KBM-7 (cell line): ENCODE data around the gene PIK3C2G.

Source experiments
- DNase-seq: peaks from one replicate; pipeline ENCODE4 v3.0.0-alpha.2; 2015
- in situ Hi-C: fragments of 300-500 bp; cut with MboI; formaldehyde crosslinking; loops from 2 replicates; pipeline ENCODE4 v1.14.3; 2020; ENCODE audit warnings: low sequenced_read_pairs, low pct_unique_long_range_greater_than_20kb, mixed read lengths

The PIK3C2G gene

DNA sequence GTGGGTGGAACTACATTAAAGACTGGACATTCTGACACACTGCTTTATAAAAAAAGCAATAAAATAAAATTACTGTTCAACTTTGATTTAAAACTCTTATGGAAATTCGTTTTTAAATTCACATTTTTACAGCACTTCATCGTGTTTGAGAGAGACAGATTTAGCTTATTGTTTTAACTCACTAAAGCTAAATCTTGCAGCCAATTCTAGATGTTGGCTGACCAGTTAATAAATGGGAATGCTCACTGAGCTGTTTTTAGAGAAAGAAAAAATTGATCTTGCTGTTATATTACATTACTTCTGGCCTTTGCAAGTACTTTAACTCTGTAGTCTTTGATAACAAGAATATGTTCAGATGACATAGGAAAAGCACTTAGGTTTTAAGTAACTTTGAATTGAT is 319.4 kb downstream of the PIK3C2G start:
- in situ Hi-C loops, result no loop called here
- DNase-seq, result no peak

DNA sequence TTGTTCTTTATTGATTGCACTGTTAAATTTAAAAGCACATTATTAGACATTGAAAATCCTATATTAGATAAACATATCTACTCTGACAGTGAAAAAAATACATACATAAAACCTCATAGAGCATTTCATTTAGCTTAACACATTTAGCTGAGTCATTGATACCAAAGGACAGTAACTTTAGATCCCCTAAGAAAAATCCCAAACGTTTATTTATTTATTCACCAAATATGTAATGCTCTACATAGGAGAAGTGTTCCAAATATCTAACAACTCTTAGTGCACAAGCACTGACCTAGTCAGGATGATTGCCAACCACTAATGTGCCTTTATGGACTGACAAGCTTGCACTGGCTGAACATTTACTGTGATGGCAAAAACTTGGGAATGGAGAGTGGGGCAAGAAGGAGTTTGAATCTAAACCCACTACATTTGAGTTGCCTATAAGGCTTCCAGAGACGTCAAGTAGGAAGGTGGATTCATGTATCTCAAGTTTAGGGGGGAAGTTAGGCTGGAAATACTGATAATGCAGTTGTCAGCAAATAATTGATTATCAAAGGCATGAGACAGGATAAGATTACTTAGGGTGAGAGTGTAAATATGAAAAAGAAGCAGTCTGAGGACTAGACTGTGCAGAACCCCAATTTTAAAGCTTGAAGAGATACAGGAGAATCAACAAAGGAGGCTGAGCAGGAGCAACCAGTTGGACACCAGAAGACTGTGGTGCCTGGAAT is 320.1 kb downstream of the PIK3C2G start:
- no peak for DNase-seq
- in situ Hi-C loops, result no loop called here

GRCh38 chr12:18583655-18584054 is 322.3 kb downstream of the PIK3C2G start:
- in situ Hi-C loops, result no loop called here
- no peak for DNase-seq

GRCh38 chr12:18586581-18586980 is 325.3 kb downstream of the PIK3C2G start:
- in situ Hi-C loops, result no loop called here

GRCh38 chr12:18589316-18589715 is 328.0 kb downstream of the PIK3C2G start:
- no peak for DNase-seq
- in situ Hi-C loops, result no loop called here

More at GRCh38 chr12:18586581-18586980, 325.3 kb downstream of the PIK3C2G start:
- DNase-seq, result no peak

DNA sequence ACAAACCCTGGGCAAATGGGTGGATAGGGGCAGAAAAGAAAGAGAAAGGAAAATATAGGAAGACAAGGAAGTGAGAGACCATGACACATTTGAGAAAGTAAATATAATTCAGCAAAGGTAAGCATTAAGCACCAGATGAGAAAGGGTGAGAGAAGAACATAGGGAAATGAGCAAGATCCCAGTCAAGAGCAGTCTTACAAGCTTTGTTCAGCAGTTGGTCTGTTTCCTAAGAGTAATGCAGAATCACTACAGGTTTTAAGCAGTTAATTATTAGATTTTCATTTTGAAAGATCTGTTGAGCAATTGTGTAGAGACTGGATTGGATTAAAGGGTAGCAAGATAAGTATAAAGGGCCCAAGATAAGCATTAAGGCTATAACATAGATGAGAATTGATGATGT is 330.2 kb downstream of the PIK3C2G start:
- DNase-seq, result no peak
- in situ Hi-C loops, result no loop called here

DNA sequence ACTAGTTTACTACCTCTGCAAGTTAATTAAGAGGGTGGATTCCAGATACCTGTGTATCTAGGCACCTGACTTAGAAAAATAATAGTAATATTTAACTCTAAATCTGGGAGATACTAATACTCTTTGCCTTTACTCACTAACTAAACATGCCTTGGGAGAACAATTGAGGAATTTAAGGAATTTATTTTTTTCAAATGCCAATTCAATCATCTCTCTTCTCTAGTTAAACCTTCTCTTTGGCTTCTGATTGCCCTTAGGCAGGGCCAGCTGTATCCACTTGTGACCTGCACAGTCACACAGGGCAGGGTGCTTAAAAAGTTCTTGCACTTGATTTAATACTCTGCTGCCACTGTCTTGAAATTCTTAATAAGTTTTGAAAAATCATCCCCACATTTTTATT is 334.1 kb downstream of the PIK3C2G start:
- in situ Hi-C loops, result no loop called here
- no peak for DNase-seq

DNA sequence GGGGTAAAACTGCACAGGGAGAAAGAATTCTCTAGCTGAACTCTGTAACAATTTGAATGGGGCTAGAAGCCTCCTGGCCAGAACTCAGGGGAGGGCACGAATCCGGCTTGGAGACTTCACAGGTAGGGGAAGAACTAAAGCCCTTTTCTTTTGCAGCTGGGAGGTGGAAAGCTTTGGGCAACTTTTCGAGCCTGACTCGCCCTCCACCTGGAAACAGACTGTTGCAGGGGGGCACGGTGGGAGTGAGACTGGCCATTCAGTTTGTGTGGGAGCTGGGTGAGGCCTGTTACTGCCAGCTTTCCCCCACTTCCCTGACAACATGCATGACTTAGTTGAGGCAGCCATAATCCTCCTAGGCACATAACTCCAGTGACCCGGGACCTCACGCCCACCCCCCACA is 340.6 kb downstream of the PIK3C2G start:
- in situ Hi-C loops, result no loop called here
- no peak for DNase-seq

DNA sequence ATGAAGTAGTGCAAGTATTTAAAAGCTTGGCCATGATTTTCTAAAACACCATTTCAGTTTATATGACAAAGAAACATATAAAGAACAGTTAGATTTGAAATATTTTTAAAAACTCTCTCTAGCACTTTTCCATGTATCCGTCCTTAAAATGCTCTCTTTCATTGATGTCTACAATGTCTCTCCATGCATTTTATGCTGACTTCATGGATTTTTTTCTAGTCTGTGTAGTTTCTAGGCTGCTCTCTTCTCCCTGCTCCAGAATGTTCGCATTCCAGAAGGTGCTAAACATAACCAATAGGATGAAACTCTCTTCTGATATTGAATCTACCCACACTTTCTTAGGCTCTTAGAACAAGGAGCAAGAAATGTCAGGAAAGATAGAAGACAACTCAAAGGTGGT is 351.7 kb downstream of the PIK3C2G start:
- no peak for DNase-seq
- in situ Hi-C loops, result no loop called here

DNA sequence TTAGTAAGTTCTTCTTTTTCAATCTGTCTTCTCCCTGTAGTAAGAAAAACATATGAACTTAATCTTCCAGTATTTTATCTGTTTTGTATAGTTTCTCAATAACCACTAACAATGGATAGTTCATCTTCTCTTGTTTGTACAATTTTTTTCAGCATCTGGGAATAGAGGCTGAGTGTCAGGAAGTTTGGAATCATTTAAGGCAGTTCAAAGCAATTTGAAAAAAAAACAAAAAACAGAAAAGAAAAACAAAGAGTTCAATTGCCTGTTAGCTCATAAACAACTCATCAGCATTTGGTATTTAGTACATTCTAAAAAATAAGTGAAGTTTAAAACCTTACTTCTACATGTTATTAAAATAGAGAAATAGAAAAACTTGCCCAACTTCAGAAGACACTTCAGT is 359.7 kb downstream of the PIK3C2G start:
- DNase-seq, result no peak
- in situ Hi-C loops, result no loop called here

GRCh38 chr12:18629445-18629844 is 368.1 kb downstream of the PIK3C2G start:
- DNase-seq, result no peak
- in situ Hi-C loops, result no loop called here

DNA sequence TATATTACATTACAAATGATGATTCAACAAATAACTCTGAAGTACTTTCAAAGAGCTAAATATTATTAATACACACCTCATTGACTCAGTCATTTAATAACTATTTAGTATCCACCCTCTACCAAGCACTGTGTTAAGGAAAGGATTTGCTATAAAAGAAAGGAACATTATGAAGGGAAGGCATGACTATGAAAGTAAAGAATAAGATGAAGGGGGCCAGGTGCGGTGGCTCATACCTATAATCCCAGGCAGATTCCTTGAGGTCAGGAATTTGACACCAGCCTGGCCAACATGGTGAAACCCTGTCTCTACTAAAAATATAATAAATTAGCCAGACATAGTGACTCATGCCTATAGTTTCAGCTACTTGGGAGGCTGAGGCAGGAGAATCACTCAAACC is 368.6 kb downstream of the PIK3C2G start:
- in situ Hi-C loops, result no loop called here
- DNase-seq, result no peak

DNA sequence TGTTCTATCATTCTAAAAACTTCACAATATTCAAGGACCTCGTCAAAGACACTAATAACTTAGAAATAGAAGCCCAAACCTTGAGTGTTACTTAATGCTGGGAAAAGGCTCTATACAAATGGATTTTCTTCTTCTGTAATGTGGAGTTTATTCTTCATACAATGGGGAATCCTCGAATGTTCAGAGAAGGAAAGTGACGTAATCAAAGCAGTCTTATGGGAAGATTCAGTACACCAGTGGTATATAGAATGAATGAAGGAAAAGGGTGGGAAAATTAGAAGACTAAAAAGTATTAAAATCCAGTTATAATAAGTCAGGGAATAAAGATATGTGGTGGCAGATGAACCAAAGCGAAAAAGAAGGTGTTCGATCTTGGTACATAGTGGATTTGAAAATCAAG is 370.0 kb downstream of the PIK3C2G start:
- DNase-seq, result no peak
- in situ Hi-C loops, result no loop called here

DNA sequence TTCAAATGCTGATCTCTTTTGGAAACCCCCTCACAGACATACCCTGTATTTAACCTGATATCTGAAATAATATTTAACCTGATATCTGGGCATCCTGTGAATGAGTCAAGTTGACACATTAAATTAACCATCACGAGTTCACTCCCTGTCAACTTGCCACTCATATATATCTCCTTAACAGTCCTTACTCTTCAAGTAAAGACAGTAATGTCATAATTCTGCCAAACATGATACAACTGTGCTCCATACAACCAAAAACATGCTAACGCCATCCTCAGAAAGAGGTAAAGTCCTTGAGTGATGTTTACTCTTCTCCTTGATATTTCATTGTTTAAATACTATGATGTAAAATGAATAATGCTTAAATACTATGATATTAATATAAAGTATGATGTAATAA is 371.5 kb downstream of the PIK3C2G start:
- in situ Hi-C loops, result no loop called here
- no peak for DNase-seq

DNA sequence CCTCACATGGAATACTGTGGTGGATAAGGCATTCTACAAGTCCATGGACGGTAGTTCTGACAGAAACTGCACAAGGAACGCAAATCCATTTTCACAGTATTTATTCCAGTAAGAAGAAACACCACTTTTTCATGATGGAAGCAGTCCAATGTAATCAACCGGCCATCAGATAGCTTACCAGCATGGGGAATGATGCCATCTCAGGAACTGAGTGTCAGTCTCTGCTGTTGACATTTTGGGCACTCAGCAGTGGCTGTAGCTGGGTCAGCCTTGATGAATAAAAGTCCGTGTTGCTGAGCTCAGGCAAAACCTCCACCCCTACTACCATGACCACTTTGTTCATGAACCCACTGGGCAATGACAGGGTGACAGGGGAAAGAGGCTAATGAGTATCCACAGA is 373.1 kb downstream of the PIK3C2G start:
- DNase-seq, result no peak

GRCh38 chr12:18640321-18640955 is 379.1 kb downstream of the PIK3C2G start:
- in situ Hi-C loops, result no loop called here
- no peak for DNase-seq

More for the DNA sequence above, 373.1 kb downstream of the PIK3C2G start:
- in situ Hi-C loops, result no loop called here

DNA sequence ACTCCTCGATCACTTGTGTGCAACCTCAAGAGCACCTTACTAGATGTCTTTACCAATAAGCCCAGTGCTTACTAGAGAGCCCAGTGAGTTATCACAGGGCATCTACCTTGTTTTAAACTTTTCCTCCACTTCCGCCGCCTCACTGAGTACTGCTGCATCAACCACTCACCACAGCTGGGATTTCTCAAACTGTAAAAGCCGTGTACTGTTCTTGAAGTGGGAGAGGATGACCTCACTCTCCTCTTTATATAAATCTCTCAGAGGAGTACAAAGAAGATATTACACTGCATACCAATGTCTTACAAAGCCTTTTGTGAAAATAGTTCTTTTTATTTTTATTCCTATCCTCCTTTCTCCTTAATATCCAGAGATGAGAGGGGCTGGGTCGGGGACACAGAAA is 382.4 kb downstream of the PIK3C2G start:
- no peak for DNase-seq
- in situ Hi-C loops, result no loop called here

DNA sequence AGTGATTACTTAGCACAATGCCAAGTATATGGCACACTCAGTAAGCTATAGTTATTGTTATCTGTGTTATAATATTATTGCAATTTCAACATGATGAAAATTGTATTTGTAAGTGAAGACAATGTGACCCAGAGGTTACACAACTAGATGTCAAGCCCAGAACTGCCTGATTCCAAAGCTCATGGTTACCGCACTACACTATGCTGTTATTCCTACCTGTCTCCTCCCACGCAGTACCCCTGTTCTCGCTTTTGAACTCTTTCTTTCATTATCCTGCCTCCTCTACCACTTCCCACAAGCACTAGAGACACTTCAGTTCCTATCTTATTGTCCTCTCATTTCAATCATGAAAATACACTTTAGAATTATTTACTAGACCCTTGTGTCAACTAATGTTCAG is 383.2 kb downstream of the PIK3C2G start:
- DNase-seq, result no peak
- in situ Hi-C loops, result no loop called here

GRCh38 chr12:18646286-18646890 is 385.1 kb downstream of the PIK3C2G start:
- no peak for DNase-seq
- in situ Hi-C loops, result no loop called here

DNA sequence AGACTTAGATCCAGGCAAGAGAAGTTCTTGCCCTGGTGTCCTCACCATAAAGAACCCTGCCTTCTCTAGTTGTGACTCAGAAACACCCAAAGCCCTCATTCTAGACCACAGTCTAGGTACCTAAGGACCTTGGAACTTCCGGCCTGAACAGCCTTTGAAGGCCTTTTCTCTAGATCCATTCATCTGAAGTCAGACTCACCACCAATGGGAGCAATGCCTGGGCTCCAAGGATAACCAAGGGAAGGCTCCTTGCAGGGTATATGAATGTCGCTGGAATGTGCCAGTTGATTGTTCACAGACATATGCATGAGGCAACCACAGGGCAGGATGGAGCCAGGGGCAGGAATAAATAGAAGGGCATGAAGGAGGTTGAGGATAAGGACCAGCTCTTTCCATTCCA is 390.2 kb downstream of the PIK3C2G start:
- DNase-seq, result no peak
- in situ Hi-C loops, result no loop called here

- in situ Hi-C loops, result no loop called here
- DNase-seq, result no peak
Observed at GRCh38 chr12:18652596-18652995, 391.3 kb downstream of the PIK3C2G start.
